NB4 (cell line): ENCODE data around the gene COQ3.

Experiments
- POLR2A ChIP-seq: IDR thresholded peaks from 2 replicates; pipeline ENCODE4 v1.6.1; 2011; ENCODE audit warnings: mild to moderate bottlenecking; ENCODE audit not compliant: insufficient read length; ENCODE audit errors: extremely low read depth
- TF ChIP-seq, protein P1 (sequence below): IDR thresholded peaks from one replicate; pipeline ENCODE4 v1.5.1; 2012; ENCODE audit warnings: low read depth, low read length

DNA sequence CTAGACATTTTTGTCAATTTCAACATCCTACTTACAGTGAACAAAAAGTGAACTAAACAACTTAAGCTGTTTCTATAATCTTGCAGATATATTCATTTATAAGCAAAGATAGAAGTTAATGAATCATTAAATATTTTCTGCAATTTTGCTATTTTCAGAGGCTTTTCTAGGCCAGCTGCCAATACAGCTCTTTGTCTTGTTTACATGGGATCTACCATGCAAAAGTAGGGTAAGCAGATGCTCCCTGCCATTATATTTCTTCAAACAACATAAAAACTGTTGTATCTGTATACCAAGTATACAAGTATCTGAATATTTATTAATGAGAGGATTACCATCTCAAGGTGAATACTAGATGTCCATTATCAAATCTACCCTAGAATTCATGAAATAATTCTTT, 15.7 kb upstream of the COQ3 start:
- TF ChIP-seq, protein P1, sequence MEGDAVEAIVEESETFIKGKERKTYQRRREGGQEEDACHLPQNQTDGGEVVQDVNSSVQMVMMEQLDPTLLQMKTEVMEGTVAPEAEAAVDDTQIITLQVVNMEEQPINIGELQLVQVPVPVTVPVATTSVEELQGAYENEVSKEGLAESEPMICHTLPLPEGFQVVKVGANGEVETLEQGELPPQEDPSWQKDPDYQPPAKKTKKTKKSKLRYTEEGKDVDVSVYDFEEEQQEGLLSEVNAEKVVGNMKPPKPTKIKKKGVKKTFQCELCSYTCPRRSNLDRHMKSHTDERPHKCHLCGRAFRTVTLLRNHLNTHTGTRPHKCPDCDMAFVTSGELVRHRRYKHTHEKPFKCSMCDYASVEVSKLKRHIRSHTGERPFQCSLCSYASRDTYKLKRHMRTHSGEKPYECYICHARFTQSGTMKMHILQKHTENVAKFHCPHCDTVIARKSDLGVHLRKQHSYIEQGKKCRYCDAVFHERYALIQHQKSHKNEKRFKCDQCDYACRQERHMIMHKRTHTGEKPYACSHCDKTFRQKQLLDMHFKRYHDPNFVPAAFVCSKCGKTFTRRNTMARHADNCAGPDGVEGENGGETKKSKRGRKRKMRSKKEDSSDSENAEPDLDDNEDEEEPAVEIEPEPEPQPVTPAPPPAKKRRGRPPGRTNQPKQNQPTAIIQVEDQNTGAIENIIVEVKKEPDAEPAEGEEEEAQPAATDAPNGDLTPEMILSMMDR, result no peak
- no peak for TF ChIP-seq POLR2A
